Fibroblast of villous mesenchyme (primary cell): Measurements from ENCODE around the gene IFRD2. TPM values are rescaled to one million over a fixed set of nuclear protein-coding genes. Genes with fewer than 3 reads are reported as not detected.
A peak's percentile ranks its signal among the peaks of the same experiment; 100 is the strongest.

Experiments used
- DNase-seq: peaks from one replicate; pipeline ENCODE4 v3.0.0-alpha.2; 2010; ENCODE audit warnings: low read depth
- H3K4me3 ChIP-seq: 2 replicates; pipeline ENCODE4 v1.5.1; 2011; ENCODE audit warnings: low read depth, mild to moderate bottlenecking, low read length
- total RNA-seq: library from RNA; depleted of rRNA; stranded (reverse); fragments of >200 nt; gene quantifications from 2 replicates; pipeline ENCODE4 v1.2.3, GENCODE V29; 2012
- TF ChIP-seq, protein P1 (sequence below): IDR thresholded peaks from 2 replicates; pipeline ENCODE4 v1.5.1; 2012; ENCODE audit warnings: low read depth, mild to moderate bottlenecking, low read length; ENCODE audit not compliant: insufficient read depth

The IFRD2 gene
- total RNA-seq, 1 donor, result 82.0 TPM

DNA sequence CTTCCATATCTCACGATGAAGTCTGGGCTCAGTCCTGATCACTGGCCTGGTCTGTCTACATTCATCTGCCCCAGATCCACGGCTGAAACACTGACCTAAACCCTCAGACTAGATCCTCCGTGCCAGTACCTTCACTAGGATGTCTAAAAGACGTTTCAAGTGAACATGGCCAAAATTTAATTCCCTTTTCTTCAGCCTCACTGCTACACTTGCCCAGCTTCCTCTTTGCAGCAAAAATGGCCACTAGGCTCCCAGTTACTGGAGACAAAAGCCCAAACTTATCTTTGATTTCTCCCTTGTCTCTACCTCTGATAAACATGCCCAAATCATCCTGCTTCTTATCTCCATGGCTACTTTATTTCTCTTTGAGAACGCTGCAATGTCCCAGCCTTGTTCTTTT is 46.7 kb upstream of the IFRD2 start:
- no peak overlapping the region for H3K4me3 ChIP-seq
- no peak for DNase-seq
- TF ChIP-seq, protein P1, sequence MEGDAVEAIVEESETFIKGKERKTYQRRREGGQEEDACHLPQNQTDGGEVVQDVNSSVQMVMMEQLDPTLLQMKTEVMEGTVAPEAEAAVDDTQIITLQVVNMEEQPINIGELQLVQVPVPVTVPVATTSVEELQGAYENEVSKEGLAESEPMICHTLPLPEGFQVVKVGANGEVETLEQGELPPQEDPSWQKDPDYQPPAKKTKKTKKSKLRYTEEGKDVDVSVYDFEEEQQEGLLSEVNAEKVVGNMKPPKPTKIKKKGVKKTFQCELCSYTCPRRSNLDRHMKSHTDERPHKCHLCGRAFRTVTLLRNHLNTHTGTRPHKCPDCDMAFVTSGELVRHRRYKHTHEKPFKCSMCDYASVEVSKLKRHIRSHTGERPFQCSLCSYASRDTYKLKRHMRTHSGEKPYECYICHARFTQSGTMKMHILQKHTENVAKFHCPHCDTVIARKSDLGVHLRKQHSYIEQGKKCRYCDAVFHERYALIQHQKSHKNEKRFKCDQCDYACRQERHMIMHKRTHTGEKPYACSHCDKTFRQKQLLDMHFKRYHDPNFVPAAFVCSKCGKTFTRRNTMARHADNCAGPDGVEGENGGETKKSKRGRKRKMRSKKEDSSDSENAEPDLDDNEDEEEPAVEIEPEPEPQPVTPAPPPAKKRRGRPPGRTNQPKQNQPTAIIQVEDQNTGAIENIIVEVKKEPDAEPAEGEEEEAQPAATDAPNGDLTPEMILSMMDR, result no peak

DNA sequence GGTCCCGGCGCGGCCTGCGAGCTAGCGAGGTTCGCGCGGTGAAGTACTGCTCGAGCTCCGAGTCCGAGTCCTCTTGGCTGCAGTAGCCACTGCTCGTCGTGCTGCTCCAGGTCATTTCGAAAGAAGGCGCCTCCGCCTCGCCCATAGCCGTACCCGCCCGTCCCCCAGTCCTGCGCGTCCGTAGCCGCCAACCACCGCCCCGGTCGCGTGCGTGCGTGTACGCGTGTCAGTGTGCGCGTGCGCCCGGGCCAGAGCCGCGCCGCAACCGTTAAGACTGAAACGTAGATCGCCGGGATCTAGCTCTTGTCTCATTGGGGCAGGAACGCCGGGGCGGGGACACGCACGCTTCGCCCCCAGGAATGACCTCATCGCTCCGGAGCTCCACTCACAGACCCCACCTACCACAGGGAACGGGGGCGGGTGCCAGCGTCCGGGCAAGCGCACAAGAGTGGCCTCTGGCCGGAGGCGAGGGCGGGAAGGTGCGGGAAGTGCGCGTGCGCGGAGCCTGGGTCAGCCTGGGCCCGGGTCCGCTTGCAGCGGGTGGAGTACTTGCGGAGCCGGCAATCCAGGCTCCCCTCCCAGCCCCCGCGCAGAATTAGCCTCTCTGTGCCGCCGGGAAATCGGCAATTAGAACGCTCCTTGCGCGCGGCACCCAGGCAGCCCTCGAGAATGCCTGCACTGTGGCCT is 45.1 kb upstream of the IFRD2 start:
- peak; percentile 100 for DNase-seq
- TF ChIP-seq, protein P1, result no peak
- H3K4me3 ChIP-seq, result peak overlapping the region; percentile 85

DNA sequence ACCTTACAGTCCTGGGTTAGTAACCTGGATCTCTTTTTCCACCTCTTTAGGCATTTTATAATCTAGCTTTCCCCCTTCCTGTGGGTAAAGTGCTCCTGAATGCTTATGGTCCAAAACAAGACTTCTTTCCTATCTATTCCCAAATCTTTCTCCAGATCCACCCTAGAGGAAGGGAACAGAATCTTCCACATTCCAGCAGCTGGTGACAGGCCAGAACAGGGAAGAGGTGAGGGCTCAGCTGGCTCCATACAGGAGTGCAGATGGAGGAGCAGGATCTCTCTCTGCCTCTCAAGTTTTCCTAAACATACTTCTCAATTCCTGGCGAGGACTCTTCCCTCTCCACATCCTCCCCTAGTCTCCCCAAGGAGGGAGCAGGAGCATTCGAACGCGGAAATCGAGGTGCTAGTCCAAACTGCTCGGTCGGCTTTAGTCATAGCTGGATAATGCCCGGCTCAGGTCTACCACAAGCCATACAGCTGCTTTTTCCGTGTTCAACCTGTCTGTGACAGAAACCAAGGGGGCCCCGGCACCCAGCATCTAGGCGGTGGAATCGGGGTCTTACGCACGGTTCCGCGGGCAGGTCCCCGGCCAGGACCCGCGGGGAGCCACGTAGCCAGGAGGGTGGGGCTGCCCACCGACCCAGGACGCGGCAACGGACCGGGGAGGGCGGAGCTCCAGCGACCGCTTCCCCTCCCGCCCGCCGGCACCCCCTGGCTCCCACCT is 44.4 kb upstream of the IFRD2 start:
- TF ChIP-seq, protein P1, result no peak
- DNase-seq, result no peak

DNA sequence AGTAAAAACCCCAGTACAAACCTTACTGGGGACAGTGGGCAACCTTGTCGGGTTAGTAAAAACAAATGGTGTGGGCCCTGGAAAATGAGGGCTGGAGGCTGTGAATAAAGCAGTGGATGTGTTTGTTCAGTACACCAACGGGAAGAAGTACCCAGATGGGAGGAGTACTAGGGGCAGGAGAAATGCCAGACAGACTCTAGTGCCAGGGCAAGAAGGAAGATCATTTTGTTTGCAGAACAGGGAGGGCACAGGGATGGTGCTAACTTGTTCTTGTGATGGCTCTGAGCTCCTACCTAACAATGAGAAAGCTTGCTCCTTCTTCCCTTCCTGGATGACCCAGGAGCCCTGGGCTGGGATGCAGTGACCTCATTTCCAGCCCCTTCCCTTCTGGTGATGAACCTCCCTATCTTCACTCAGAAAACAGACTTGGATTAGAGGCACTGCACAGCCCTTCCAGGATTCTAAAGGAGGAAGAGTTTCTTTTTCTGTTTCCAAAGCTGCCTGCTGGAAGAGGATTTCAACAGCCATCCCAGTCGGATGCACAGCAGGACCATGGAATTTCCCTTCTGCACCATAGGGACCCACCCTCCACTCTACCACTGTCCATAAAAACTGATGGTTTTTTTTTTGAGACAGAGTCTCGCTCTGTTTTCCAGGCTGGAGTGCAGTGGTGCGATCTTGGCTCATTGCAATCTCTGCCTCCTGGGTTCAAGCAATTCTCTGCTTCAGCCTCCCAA is 42.3 kb upstream of the IFRD2 start:
- TF ChIP-seq, protein P1, result no peak

More for the DNA sequence above, 44.4 kb upstream of the IFRD2 start:
- H3K4me3 ChIP-seq, result peak overlapping the region; percentile 85

DNA sequence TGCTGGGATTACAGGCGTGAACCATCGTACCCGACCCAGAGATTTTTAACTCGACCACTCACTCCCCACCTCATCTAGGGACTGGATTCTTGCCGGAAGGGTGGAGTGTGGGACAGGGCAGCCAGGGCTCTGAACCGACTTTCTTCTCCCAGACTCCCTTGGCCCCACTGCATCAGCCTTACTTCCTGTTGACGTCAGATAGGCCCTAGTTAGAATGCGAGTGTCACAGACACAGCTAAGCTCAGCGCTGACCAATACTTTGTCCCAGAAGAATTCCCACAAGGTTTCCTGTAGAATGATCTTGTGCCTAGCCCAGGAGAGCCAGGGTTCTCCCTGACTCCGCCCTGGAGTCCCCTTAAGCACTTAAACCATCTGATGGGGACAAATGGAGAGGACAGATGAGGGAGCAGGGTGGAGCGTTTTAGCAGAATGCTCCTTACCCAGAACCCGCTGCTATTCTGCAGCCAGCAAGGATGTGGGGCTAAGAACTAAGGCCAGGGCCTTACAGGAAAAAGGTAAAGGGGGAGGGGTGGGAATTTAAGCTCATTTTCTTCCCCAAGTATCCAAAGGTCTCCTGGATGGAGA is 41.6 kb upstream of the IFRD2 start:
- peak; percentile 94 for DNase-seq
- TF ChIP-seq, protein P1, result no peak
- peak overlapping the region; percentile 10 for H3K4me3 ChIP-seq

More for the DNA sequence above, 42.3 kb upstream of the IFRD2 start:
- peak; percentile 53 for DNase-seq
- peak overlapping the region; percentile 10 for H3K4me3 ChIP-seq

DNA sequence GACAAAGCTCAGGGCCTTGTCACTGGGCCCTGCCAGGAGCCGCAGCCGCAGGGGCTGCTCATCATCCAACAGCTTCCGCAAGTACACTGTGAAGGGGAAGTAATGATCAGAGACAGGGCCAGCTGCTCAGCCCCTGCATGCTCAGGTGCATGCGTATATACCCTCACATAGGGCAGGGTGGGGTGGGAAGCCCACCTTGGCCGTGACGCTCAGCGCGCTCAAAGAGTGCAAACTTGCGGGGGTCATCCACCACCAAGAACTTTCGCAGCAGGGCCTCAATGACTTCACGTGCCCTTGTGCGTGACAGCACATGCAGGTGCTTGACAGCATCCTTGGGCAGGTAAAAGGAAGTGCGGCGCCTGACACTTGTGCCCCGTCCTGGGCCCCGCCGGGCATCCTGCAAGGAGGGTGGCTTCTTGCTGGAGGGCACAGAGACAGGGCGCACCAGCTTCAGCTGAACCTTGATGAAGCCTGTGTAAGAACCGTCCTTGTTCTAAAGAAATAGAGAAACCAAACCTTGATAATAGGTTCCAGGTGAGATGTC is 39.2 kb upstream of the IFRD2 start:
- TF ChIP-seq, protein P1, result no peak
- DNase-seq, result no peak
- no peak overlapping the region for H3K4me3 ChIP-seq
